GM12864 (cell line): ENCODE data around the gene SMURF1.

Experiments
- DNase-seq: peaks from one replicate; pipeline ENCODE4 v3.0.0-alpha.2; 2011; ENCODE audit warnings: low read depth
- H3K4me3 ChIP-seq: 2 replicates; pipeline ENCODE4 v1.5.1; 2011; ENCODE audit warnings: mild to moderate bottlenecking, low read depth, low read length, control low read depth
- TF ChIP-seq, protein P1 (sequence below): IDR thresholded peaks from 2 replicates; pipeline ENCODE4 v1.5.1; 2011; ENCODE audit warnings: low read depth, mild to moderate bottlenecking, moderate library complexity, low read length, control low read depth, inconsistent platforms; ENCODE audit errors: missing control alignments

The SMURF1 gene

DNA sequence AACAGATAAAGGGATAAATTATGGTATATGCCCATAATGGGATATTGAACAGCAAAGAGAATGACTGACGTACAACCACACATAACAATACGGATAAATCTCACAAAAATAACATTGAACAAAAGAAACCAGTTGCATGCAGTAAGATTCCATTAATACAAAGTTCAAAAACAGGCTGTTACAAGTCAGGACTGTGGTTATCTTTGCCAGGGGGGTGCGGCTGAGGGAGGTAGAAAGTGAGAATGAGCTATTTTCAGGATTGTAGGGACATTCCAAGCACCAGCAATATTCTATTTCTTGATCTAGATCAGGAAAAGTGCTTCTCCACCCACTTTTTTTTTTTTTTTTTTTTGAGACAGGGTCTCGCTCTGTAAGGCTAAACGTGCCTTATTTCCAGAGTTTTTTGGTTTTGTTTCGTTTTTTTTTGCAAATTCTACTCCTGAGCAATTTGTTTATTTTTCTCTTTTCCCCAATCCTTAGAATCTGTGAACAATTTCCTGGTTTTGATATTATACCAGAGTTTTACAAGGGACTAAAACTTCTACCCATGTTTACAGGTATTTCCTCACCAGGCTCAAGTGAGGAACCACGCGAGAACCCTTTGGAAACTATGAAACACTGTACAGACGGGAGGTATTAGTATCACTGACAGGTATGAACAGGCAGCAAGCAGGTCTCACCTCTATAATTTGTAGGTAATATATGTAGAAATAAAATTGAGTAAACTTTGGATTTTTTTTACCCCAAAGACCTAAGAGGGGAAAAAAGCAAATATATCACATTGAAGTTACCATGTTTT lies 9.9 kb downstream of the SMURF1 start:
- no peak for DNase-seq
- H3K4me3 ChIP-seq = no peak overlapping the region
- TF ChIP-seq, protein P1, sequence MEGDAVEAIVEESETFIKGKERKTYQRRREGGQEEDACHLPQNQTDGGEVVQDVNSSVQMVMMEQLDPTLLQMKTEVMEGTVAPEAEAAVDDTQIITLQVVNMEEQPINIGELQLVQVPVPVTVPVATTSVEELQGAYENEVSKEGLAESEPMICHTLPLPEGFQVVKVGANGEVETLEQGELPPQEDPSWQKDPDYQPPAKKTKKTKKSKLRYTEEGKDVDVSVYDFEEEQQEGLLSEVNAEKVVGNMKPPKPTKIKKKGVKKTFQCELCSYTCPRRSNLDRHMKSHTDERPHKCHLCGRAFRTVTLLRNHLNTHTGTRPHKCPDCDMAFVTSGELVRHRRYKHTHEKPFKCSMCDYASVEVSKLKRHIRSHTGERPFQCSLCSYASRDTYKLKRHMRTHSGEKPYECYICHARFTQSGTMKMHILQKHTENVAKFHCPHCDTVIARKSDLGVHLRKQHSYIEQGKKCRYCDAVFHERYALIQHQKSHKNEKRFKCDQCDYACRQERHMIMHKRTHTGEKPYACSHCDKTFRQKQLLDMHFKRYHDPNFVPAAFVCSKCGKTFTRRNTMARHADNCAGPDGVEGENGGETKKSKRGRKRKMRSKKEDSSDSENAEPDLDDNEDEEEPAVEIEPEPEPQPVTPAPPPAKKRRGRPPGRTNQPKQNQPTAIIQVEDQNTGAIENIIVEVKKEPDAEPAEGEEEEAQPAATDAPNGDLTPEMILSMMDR = no peak

DNA sequence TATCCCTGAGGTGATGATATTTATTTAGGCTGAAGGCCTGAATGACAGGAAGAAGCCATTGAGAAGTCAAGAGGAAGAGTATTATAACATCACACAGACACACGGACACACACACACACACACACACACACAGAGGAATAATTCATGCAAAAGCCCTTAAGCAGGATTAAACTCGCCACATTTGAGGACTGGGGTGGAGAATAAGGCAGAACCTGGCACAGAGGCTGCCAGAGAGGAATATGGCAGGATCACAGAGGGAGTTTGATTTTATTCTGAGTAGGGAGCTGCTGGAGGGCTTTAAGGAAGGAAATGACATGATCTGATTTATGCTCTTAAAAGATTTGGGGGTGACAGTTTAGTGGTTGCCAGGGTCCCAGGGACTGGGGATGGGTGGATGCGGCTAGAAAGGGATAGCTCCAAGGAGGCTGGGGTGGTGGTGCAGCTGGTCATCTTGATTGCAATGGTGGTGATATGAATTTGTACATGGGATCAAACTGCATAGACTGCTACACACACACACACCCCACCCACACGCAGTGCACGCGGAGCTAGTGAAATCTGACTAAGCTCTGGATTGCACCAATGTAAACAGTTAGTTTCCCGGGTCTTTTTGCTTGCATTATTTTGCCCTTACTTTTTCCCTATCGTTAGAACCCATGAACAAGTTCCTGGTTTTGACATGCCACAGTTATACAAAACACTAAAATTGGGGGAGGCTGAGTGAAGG lies 11.2 kb downstream of the SMURF1 start:
- H3K4me3 ChIP-seq = no peak overlapping the region
- no peak for DNase-seq
- TF ChIP-seq, protein P1 = no peak

DNA sequence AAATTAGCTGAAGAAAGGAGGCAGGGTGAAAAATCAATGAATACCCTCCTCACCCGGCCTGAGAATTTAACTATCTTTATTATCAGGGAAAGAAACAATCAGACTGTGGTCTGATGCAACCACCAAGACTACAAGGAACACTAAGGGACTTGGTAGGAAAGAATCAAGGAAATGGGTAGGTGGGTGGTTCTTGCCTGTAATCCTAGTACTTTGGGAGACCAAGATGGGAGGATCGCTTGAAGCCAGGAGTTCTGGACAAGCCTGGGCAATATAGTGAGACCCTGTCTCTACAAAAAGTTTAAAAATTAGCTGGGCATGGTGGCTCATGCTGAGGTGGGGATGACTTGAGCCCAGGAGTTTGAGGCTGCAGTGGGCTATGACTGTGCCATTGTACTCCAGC lies 12.6 kb downstream of the SMURF1 start:
- TF ChIP-seq, protein P1 = no peak
- DNase-seq = no peak

DNA sequence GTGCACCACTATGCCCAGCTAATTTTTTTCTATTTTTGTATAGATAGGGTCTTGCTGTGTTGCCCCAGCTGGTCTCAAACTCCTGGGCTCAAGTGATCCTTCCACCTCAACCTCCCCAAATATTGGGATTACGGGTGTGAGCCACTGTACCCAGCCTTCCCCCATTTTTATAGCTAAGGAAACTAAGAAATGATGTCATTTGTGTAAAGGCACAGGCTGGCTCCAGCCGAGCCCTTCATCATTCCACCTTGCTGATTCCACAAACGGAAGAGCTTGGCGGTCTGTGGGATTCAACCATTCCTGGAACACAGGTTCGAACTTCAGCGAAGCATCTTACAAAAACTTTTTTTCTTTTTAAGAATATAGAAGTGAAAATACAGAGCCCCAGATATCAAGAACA lies 14.4 kb downstream of the SMURF1 start:
- H3K4me3 ChIP-seq = no peak overlapping the region
- TF ChIP-seq, protein P1 = no peak
- no peak for DNase-seq

More for the DNA sequence above, 12.6 kb downstream of the SMURF1 start:
- no peak overlapping the region for H3K4me3 ChIP-seq

DNA sequence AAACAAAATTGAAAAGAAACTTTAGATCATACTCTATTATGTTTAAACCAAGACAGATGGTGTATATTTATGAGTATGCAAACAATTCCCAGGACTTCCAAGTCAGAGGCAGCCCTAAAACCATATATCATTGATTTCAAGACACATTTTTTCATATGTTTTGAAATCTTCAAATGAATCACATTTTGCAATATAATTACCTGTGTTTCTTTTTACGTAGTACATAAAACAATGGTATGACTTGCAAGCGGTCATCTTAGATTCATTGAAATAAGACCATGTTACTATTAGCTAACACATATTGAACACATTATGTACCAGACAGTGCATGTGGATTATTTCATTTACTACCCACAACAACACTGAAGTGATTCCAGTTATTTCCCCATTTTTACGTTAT lies 14.9 kb downstream of the SMURF1 start:
- TF ChIP-seq, protein P1 = no peak
- H3K4me3 ChIP-seq = no peak overlapping the region
- no peak for DNase-seq

DNA sequence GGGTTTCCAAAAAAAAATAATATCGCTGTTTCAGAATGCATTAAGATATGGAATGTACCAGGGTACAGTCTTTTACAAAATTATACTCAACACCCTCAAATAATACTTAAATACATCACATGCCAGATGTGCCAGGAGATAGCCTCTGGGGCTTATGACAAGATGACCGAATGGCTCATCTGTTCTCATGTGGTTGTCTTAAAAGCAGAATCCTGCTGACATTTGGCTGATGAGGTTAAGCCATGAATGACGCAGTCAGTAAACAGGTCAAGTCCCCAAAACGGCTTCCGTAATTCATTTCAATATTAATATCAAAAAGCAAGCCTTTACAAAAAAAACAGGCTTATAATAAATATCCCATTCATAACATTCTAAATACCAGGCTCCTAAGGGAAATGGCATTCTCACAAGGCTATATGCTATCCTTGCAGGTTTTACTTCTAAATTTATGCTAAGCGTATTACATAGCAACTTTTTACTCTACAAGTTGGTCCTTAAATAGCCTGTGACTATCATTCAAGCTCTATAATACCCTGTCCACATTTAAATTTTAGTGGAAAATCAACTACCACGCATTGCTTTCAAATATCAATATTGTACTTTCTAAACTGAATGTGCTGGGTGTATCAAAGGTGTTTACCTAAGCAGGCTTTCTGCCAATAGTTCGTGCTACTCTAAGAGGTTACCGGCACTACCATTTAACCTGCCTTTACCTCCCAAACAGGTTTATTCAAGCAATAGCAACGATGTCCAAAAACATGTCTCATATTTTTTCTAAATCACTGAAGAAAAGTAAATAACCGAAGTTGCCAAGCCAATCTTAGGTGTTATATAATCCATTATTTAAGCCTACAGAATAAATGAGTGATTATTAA lies 15.6 kb downstream of the SMURF1 start:
- TF ChIP-seq, protein P1 = no peak
- no peak overlapping the region for H3K4me3 ChIP-seq
- DNase-seq = no peak
